ENCODE measurements around the gene NT5C2. TPM values are rescaled to one million over a fixed set of nuclear protein-coding genes. Genes with fewer than 3 reads are reported as not detected.

NT5C2 gene
- total RNA-seq, 4 donors from 2014 or later, result 39.6 to 86.5 (median 50.7) TPM

- H3K36me3 ChIP-seq, result peaks cover 0 to 47% (median 0%) of the 10 kb centered on the region in 3 donors
- DNase-seq, result no peak
Observed at GRCh38 chr10:103083977-103084320, 109.1 kb downstream of the NT5C2 start.

GRCh38 chr10:103083266-103083976 is 109.7 kb downstream of the NT5C2 start:
- Histone ChIP-seq H3K36me3 (peaks cover 0 to 46% (median 0%) of the 10 kb centered on the region in 3 donors), H3K9me3 (no peaks in the 10 kb centered on the region), H3K27me3 (no peaks in the 10 kb centered on the region), H3K4me1 (no peaks in the 10 kb centered on the region), H3K27ac (no peak overlapping the region), H3K4me3 (no peak overlapping the region)
- DNase-seq, result no peak
- TF ChIP-seq POLR2A (IDR thresholded peaks at IDR 0.05), result no peak
- TF ChIP-seq CTCF (IDR thresholded peaks at IDR 0.05), result no peak

More at GRCh38 chr10:103083977-103084320, 109.1 kb downstream of the NT5C2 start:
- Histone ChIP-seq H3K4me1 (no peaks in the 10 kb centered on the region), H3K4me3 (no peak overlapping the region), H3K27ac (no peak overlapping the region), H3K27me3 (no peaks in the 10 kb centered on the region), H3K9me3 (no peaks in the 10 kb centered on the region)
- no peak for TF ChIP-seq POLR2A (IDR thresholded peaks at IDR 0.05)
- TF ChIP-seq CTCF (IDR thresholded peaks at IDR 0.05), result no peak

- Histone ChIP-seq H3K27me3 (no peaks in the 10 kb centered on the region), H3K9me3 (no peaks in the 10 kb centered on the region), H3K4me3 (no peak overlapping the region), H3K36me3 (peaks cover 0 to 43% (median 0%) of the 10 kb centered on the region in 3 donors), H3K27ac (no peak overlapping the region), H3K4me1 (no peaks in the 10 kb centered on the region)
- TF ChIP-seq POLR2A (IDR thresholded peaks at IDR 0.05), result no peak
- no peak for TF ChIP-seq CTCF (IDR thresholded peaks at IDR 0.05)
- DNase-seq, result no peak
Observed at GRCh38 chr10:103082683-103083082, 110.4 kb downstream of the NT5C2 start.

GRCh38 chr10:103080891-103081581 is 112.0 kb downstream of the NT5C2 start:
- no peak for DNase-seq
- H3K27me3 ChIP-seq, result no peaks in the 10 kb centered on the region
- H3K27ac ChIP-seq, result no peak overlapping the region
- no peak overlapping the region for H3K4me3 ChIP-seq
- H3K36me3 ChIP-seq, result peaks cover 0 to 46% (median 0%) of the 10 kb centered on the region in 3 donors
- H3K4me1 ChIP-seq, result no peaks in the 10 kb centered on the region
- no peaks in the 10 kb centered on the region for H3K9me3 ChIP-seq
- TF ChIP-seq POLR2A (IDR thresholded peaks at IDR 0.05) (no peak), CTCF (IDR thresholded peaks at IDR 0.05) (no peak)

- H3K36me3 ChIP-seq, result peaks cover 0 to 35% (median 0%) of the 10 kb centered on the region in 3 donors
- no peaks in the 10 kb centered on the region for H3K27me3 ChIP-seq
- H3K9me3 ChIP-seq, result no peaks in the 10 kb centered on the region
- H3K27ac ChIP-seq, result no peak overlapping the region
- H3K4me3 ChIP-seq, result no peak overlapping the region
- DNase-seq, result no peak
- TF ChIP-seq POLR2A (IDR thresholded peaks at IDR 0.05), result no peak
- no peak for TF ChIP-seq CTCF (IDR thresholded peaks at IDR 0.05)
- no peaks in the 10 kb centered on the region for H3K4me1 ChIP-seq
Observed at GRCh38 chr10:103079946-103080345, 113.1 kb downstream of the NT5C2 start.
